H1 (cell line): Measurements from ENCODE around the gene WEE1. TPM values are rescaled to one million over a fixed set of nuclear protein-coding genes. Genes with fewer than 3 reads are reported as not detected.

Experiments used
- CHD7 ChIP-seq: fragments of 300-600 bp; sonication (generic); IDR thresholded peaks from 2 replicates; pipeline ENCODE4 v1.7.1; 2012; ENCODE audit warnings: low read length, moderate library complexity, mild to moderate bottlenecking, inconsistent platforms; ENCODE audit not compliant: insufficient replicate concordance
- EGR1 ChIP-seq: IDR thresholded peaks from 2 replicates; pipeline ENCODE4 v1.6.1; 2011; ENCODE audit warnings: low read depth, low read length, borderline replicate concordance
- HDAC6 ChIP-seq: IDR thresholded peaks from one replicate; pipeline ENCODE4 v1.7.1; 2012; ENCODE audit warnings: low read depth, mild to moderate bottlenecking, inconsistent platforms, low read length, moderate library complexity
- MAFK ChIP-seq: IDR thresholded peaks from 2 replicates; pipeline ENCODE4 v1.6.1; 2012; ENCODE audit warnings: low read depth, mild to moderate bottlenecking, improper control_type of control experiment, low read length
- SP2 ChIP-seq: IDR thresholded peaks from 2 replicates; pipeline ENCODE4 v1.6.1; 2012; ENCODE audit warnings: mild to moderate bottlenecking, low read length, inconsistent platforms
- TAF1 ChIP-seq: IDR thresholded peaks from 2 replicates; pipeline ENCODE4 v1.6.1; 2011; ENCODE audit warnings: mild to moderate bottlenecking, low read depth, low read length
- TAF7 ChIP-seq: optimal IDR thresholded peaks from 2 replicates; pipeline ENCODE3; 2011; ENCODE audit warnings: low read depth, mild to moderate bottlenecking, inconsistent platforms, low read length, moderate library complexity, borderline replicate concordance
- USF2 ChIP-seq: IDR thresholded peaks from 2 replicates; pipeline ENCODE4 v1.6.1; 2011; ENCODE audit warnings: low read length, improper control_type of control experiment
- polyA plus RNA-seq, 7 experiments: library from polyadenylated mRNA; depleted of rRNA in 3 of 7; stranded (reverse) in 5 of 7; unstranded in 2 of 7; fragments of >200 nt in 5 of 7; fragments of 200-250 nt in 2 of 7; gene quantifications; 1 replicate in 5 of 7; 2 replicates in 1 of 7; 4 replicates in 1 of 7; pipeline versions ENCODE4 v1.2.1 to v1.2.3, GENCODE V29; 2011 to 2013; ENCODE audit warnings: missing spikeins in 2 of 7, mixed read lengths in 2 of 7
- total RNA-seq: library from RNA; stranded (reverse); fragmentation: NEBNext Ultra II Directional; extraction: Animal tissue kit (Norgen Biotek cat#: 25700); gene quantifications from 2 replicates; pipeline ENCODE4 v1.2.1, GENCODE V29; 2021

Gene WEE1
- total and polyA plus RNA-seq, 2 of the 8 experiments (the other 6 are each of a cell fraction or from before 2014, with no cell fraction given): 40.8 to 120 TPM

- peak; percentile 84 for TF ChIP-seq TAF7
- no peak for TF ChIP-seq USF2
- TF ChIP-seq EGR1: no peak; the same call in 1 of the 2 replicates
- peak; percentile 74 for TF ChIP-seq TAF1
- no peak for TF ChIP-seq HDAC6
- TF ChIP-seq SP2: no peak
- no peak for TF ChIP-seq MAFK
- peak; percentile 37 for TF ChIP-seq CHD7
Measured at GRCh38 chr11:9626496-9627394, 53.3 kb downstream of the WEE1 start (continued).
